ENCODE measurements around the gene EEA1. TPM values are rescaled to one million over a fixed set of nuclear protein-coding genes. Genes with fewer than 3 reads are reported as not detected.

Gene EEA1
- total and polyA plus RNA-seq, 10 of the 15 experiments (the other 5 are each of a cell fraction or from before 2014, with no cell fraction given): 5.5 to 40.3 (median 13.5) TPM

- no peaks in the 10 kb centered on the region for H3K4me1 ChIP-seq (ENCODE audit: control insufficient read depth, insufficient read depth, low read length)
- no peak for FAIRE-seq
- no peak for DNase-seq (ENCODE audit: low read depth, low spot score)
- ChIA-PET CTCF (interaction anchor here (1.7 kb wide), 1 partner anchor 922 kb away, joined by 5 read pairs; no protein-coding TSS in a partner anchor), SMC1A (ENCODE audit: uncharacterized antibody, unreplicated experiment) (interaction anchor here (0.7 to 1.2 kb wide), 2 partner anchors 24 to 50 kb away, joined by 3 to 4 read pairs; no protein-coding TSS in a partner anchor), POLR2A (no interaction called here), RAD21 (ENCODE audit: unreplicated experiment) (no interaction called here)
- in situ Hi-C loops (cut with MboI): no loop called here
- BruUV-seq (replicated peaks): no TSS peak
- H3K4me2 ChIP-seq (ENCODE audit: control insufficient read depth, insufficient read depth): no peak overlapping the region
- H3K36me3 ChIP-seq (ENCODE audit: control insufficient read depth in 2 of 2, insufficient read depth in 2 of 2, low read length in 1 of 2): no peaks in the 10 kb centered on the region
- H3K79me2 ChIP-seq (ENCODE audit: control insufficient read depth, insufficient read depth, low read length): no peaks in the 10 kb centered on the region
- H2AFZ ChIP-seq (ENCODE audit: control insufficient read depth, low read depth, low read length): no peak overlapping the region
- no peak for TF ChIP-seq ZBTB40 (IDR thresholded peaks at IDR 0.05; ENCODE audit: borderline replicate concordance)
- TF ChIP-seq SMAD1 (IDR thresholded peaks at IDR 0.05; ENCODE audit: low read depth, partially characterized antibody): no peak
- TF ChIP-seq MYC (IDR thresholded peaks at IDR 0.05; ENCODE audit: insufficient read depth, insufficient read length, insufficient replicate concordance, low read length, severe bottlenecking): no peak
- TF ChIP-seq RCOR1 (conservative IDR thresholded peaks at IDR 0.05; ENCODE audit: low read depth, low read length): no peak
- TF ChIP-seq NFIC (IDR thresholded peaks at IDR 0.05; ENCODE audit: low read depth, low read length): no peak
- no peak overlapping the region for H3K27ac ChIP-seq (ENCODE audit: control insufficient read depth, insufficient read depth)
- no peaks in the 10 kb centered on the region for H3K27me3 ChIP-seq (replicated peaks in 1 of 2; ENCODE audit: control insufficient read depth in 2 of 2, insufficient read depth in 2 of 2, low read length in 1 of 2)
- H3K9me3 ChIP-seq (replicated peaks; ENCODE audit: control insufficient read depth, insufficient read depth, low read length): no peaks in the 10 kb centered on the region
- no peak overlapping the region for H3K9ac ChIP-seq (ENCODE audit: control insufficient read depth, insufficient read depth, low read length)
- H3K4me3 ChIP-seq: no peak overlapping the region
- H4K20me1 ChIP-seq (ENCODE audit: control insufficient read depth, insufficient read depth): no peaks in the 10 kb centered on the region
- 69% methylated on average over 6 of the region's 6 CpGs for WGBS (ENCODE audit: insufficient coverage, insufficient replicate concordance, low lambda C conversion rate, missing lambda C conversion rate)
- intact Hi-C loops (cut with micrococcal nuclease; ENCODE audit: unreplicated experiment): no loop called here
- ATAC-seq: no peak
Measured at GRCh38 chr12:92733181-92733580, 195.9 kb downstream of the EEA1 start.
